Stimulated activated CD4-positive, alpha-beta T cell treated with anti-CD3 and anti-CD28 coated beads, TNF-alpha, amount 100 ng/mL, for 48 hours (primary cell): Measurements from ENCODE around the gene MCCC1.

ENCODE experiments used
- DNase-seq, 3 donors: peaks; one replicate each; pipeline ENCODE4 v3.0.0-alpha.2; 2020; ENCODE audit warnings: low read depth in 3 of 3

The MCCC1 gene

DNA sequence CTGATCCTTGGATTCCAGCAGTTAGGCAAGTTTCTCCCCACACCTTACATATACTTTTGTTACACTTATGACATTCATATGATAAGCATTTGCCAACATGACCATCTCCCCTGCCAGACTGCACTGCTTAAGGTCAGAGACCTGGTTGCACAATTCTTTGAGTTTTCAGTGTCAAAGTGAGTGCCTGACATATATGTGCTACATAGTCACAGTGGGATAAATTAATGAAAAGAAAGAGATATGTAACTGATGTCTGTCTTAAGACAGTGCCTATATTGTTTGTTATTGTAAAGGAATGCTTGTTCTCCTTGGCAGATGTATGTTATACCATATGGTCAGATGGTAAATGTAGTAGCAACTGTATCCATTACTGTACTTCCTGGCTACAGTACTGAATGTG lies 115.4 kb downstream of the MCCC1 start:
- no peak for DNase-seq

- no peak for DNase-seq
Observed at GRCh38 chr3:182981038-182981380, 118.3 kb downstream of the MCCC1 start.

DNA sequence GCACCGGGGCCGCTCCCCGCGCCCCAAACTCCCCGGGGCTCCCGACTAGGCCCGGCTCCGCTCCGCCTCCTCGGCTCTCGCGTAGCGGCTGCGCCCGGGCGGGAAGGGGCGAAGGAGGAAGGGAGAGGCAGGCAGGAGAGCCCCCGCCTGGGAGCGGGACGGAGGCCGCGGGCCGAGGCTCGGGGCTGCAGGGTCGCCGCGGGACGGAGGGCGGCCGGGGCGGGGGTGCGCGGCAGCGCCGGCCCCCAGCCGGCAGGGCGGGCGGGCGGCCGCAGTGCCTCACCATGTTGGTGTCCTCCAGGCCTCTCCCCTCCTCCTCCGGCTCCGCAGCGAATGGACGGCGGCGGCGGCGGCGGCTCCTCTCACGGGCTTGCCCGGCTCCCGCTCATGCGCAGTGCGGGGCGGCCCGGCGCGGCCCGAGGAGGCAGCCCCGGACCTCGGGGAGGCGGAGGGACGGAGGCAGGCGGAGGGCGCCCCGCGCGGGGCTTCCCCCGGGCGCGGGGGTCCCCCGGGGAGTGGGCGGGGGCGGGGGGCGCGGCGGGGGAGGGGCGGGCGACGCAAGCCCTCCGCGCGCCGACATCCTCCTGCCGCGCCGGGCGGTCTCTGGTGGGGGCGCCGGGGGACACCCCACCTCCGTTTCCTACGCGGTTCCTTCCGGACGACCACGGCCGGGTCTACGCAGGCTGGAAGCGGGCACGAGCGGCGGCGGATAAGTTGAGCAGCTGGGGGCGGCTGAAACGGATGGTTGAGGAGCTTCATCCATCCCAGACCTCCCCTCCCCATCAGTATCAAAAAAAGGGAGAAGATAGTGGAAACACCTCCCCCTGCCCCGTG lies 118.9 kb downstream of the MCCC1 start, which contains the start of gene DCUN1D1:
Gene DCUN1D1, minus strand, starts transcription at position 335 of the 834 bp plus-strand sequence. Its CDS starts 49 bp downstream, at position 286.
- DNase-seq: peak; percentile 70 to 83 (median 80)

DNA sequence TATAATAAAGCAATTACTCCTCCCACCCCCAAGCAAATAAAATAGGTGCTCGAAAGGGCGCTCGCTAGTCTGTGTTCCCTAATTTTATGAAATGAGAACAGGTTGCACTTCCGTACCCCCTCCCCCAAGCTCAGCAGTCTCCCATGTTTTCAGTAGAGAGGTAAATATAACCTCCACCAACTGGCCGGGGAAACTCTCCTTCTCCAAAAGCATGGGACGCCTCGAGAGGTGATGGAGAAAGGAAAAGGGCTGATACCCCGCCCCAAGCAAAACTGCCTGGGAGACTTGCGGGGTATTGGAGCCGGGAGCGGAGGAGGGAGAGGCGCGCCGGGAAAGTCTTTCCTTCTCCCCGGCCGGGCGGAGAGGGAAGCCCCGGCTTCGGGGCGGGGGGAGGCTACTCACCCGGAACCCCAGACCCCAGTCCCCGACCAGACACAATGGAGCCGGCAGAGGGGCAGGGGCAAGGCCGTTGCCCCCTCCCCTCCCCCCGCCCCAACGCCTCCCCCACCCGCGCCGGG lies 119.6 kb downstream of the MCCC1 start:
- peak in 1 of 3 donors; percentile 0 for DNase-seq

GRCh38 chr3:182979103-182979673 lies 120.1 kb downstream of the MCCC1 start:
- no peak for DNase-seq

GRCh38 chr3:182978387-182978786 lies 120.9 kb downstream of the MCCC1 start:
- DNase-seq: no peak

GRCh38 chr3:182973047-182973446 lies 126.2 kb downstream of the MCCC1 start:
- DNase-seq: no peak

- no peak for DNase-seq
Observed at GRCh38 chr3:182972387-182972786, 126.9 kb downstream of the MCCC1 start.

DNA sequence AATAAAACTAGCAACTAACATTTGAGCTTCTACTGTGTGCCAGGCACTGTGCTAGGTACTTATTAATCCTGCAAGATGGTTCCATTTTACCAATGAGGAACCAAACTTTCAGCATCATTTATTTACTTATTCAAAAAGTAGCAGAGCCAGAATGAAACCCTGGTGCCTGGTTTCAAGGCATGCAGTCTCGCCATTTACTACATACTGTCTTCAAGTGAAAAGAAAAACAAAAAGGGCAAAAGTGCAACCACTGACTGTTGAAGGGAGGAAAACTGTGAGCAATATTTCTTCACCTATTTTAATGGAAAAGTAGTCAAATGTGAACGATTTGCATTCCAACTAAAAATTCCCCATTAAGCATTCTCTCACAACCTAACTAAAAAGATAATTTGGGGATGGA lies 127.7 kb downstream of the MCCC1 start:
- no peak for DNase-seq

DNA sequence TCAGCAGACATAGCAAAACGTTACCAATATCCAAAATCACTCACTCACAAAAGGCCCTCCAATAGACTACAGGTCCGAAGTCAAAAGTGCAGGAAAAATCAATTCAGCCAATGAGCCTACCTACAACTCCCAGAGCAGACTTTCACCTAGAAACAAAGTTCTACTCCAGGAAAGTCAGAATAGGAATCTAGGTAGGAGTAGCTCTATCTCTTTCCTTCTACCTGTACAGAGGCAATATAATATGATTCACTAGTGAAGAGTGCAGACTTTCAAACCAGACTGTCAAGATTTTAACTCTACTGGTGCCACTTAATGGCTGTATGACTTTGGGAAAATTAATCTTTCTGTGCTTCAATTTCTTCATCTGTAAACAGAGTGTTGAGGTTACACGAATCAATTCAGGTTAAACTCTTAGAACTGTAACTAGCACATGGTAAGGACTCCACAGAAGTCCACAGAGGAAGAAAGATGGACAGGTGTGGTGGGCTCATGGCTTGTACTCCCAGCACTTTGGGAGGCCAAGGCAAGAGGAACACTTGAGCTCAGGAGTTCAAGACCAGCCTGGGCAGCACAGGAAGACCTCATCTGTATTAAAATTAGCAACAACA lies 128.4 kb downstream of the MCCC1 start:
- no peak for DNase-seq

GRCh38 chr3:182969853-182970252 lies 129.4 kb downstream of the MCCC1 start:
- no peak for DNase-seq

DNA sequence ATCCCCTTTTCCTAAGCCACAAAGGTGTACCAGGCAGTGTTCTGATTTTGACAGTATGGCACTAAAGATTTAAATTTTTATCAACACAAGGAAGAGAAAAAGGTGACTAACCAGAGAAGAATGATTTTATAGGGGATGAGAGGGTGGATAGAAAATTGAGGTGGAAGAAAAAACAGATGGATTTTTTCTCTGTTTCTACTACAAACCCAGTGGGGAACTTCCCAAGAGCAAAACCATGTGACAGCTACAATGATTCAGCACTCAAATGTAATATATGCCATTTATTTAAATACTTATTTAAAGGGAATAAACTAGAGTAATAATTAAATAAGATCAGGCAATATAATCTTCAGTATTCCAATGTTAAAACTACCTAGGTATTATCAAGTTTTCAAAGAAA lies 130.0 kb downstream of the MCCC1 start:
- no peak for DNase-seq

- no peak for DNase-seq
Observed at GRCh38 chr3:182967218-182968204, 131.8 kb downstream of the MCCC1 start.

DNA sequence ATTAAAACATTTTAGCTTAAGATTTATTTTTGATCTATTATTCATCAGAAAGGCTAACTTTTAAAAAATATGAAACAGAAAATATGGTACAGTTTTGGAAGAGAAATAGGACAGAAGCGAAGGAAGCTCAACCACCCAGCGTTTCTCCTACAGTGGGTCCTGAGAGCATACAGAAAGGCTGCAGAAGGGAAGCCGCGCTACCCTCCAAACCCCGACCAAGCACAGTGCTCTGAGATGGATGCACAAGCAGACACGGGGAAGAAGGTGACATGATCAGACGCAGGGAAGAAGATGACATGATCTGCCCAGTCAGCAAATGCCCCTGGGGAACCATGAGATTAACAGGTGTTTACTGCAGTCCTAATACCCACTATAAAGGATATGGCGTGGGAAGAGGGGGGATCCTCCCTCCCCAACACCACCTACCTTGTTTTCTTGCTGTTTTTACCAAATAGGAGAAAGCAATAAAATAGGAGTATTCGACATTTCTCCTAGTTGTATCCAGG lies 133.4 kb downstream of the MCCC1 start:
- DNase-seq: no peak
